HG02870 (cell line): ENCODE measurements around the gene FLCN.
"Not testable (repeated sequence)": the region's sequence is repeated elsewhere in the genome, so short reads cannot be mapped to it uniquely, and the experiment has no call there.

ENCODE experiments used
- ATAC-seq: cut with Tn5 transposase; IDR thresholded peaks from one replicate; pipeline ENCODE4 v1.9.1; 2021; ENCODE audit warnings: mild to moderate bottlenecking, moderate library complexity; ENCODE audit not compliant: unreplicated experiment

The FLCN gene

DNA sequence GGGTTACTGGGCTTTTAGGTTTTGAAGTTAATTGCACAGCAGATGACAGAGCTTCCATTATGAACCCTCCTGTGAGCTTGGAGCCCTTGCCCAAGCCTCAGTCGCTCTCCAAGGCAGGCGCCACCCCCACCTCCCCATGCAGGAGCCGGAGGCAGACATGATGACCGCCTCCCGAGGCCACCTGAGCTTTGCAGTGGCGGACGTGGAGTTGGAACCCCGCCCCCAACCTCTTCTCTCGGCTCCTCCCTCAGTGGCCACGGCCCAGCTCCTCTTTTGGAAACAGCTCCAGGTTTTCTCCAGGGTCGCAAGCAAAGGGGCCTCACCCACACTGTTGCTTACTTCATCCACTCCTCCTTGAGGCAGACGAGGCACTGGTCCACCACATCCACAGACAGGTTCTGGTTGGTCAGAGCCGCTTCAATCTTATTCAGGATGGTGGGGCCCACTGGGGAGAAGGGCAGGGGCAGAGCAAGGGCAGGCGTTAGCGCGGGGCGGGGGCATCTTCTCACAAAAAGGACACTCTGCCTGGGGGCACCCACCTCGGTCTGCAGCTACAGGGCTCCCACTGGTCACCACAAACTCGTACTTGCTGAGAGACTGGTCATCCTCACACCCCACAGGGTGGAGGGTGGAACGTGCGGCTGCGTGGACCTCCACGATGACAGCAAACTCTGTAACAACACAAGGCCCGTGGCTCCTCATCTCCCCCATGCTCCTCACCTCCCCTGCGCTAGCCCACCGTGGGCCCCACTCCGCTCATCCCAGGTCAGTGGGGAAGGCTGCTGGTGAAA lies 22.1 kb downstream of the FLCN start:
- no peak for ATAC-seq

GRCh38 chr17:17213775-17214174 lies 23.2 kb downstream of the FLCN start:
- no peak for ATAC-seq

DNA sequence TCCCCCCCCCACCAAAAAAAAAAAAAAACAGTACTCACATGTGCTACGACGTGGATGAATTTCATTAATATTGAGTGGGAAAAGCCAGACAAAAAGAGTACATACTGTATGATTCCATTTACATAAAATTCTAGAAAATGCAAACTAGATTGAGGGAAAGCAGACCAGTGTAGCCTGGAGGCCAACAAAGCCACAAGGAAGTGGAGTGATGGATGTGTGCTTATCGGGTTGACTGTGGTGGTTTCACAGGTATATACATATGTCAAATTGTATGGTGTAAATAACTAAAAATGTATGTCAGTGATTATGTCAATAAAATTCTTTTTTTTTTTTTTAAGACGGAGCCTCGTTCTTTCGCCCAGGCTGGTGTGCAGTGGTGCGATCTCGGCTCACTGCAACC lies 29.0 kb downstream of the FLCN start:
- ATAC-seq = no peak

DNA sequence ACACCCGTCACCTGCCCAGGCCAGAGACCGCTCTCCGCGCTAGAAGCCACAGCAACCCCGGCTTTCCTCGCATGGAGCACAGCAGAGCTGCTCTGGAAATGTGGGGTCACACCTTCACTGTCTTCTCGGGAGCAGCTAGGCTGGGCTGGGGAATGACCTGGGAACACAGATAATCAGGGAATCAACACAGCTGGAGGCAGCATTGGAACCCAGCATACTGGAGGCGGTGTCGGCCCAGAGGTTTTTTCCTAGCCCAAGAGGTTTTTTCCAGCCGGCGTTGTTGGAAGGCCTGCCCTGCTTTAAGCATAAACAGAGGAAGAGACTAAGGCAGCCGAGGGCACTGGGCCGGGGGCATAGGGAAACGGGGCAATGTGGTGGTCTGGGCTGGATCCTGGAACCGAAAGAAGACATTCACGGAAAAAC lies 30.0 kb downstream of the FLCN start:
- ATAC-seq = no peak

GRCh38 chr17:17206124-17206912 lies 30.6 kb downstream of the FLCN start, which contains the start of gene PLD6:
TSS of gene PLD6 (minus strand) at chr17:17206333. CDS start at chr17:17206286, 47 bp downstream.
- peak; percentile 53 for ATAC-seq

GRCh38 chr17:17205368-17206123 lies 31.4 kb downstream of the FLCN start:
- peak; percentile 46 for ATAC-seq

DNA sequence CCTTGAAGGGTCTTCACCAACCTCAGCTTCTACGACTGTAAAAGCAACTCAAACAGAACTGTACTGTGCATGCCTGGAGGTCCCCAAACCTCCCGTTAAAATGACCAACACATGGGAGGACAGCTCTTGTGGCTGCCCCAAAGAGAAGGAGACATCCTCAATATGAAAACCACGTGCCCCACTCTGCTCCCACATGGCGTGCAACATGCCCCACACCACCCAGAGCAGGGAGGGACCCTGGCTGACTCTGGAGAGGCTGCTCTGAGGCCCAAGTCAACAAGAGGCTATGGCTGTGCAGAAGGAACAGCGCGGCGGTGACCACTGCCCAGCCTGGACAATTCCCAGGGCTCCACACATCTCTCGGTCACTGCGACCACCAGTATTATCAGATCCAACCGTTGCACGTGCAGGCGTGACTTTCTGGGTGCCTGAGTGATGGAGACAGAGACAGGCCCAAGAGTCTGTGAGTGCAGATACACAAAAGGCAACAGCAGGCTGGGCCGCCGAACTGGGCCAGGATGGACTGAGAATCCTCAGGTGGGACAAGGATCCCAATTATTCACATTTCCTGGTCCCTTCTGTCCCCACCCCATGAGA lies 32.2 kb downstream of the FLCN start:
- ATAC-seq = no peak

DNA sequence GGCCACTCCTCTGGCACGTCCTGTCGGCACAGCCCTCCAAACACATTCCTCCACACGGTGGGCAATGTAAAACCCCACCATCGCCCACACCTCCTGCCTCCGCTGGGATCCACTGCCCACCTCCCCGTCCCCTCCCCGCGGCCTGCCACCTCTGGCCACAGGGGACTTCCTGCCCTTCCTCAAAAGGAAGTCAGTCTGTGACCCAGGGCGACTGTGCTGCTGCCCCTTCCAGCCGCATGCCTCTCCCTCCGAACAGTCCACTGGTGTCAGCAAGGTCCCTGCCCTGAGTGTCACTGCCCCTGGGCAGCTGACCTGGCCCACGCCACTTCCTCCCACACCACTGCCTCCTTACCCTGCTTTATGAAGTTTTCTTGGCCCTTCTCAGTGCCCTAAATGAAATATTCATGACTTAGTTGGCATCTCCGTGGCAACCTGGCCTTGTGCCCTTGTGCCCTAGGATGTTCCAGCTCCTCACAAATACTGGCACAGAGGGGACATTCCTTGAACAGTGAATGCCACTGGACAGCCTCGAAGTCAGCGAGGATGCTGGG lies 32.9 kb downstream of the FLCN start:
- no peak for ATAC-seq

GRCh38 chr17:17203173-17203730 lies 33.7 kb downstream of the FLCN start:
- no peak for ATAC-seq

DNA sequence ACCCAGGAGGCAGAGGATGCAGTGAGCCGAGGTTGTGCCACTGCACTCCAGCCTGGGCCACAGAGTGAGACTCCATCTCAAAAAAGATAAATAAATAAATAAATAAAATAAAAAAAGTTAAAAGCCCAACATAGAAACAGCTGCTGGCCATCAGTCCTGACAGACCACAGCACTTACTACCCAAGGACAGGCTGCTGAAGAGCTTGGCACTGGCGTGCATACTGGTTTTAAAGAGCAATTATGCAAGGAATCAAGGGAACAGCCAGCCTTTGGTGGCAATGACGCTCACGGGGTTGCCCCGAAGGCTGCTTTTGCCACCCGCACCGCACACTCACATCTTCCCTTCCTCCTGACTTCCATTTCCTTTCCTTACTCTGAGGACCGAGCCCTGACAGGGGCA lies 35.1 kb downstream of the FLCN start:
- ATAC-seq = no peak

- no peak for ATAC-seq
Observed at GRCh38 chr17:17201271-17201670, 35.7 kb downstream of the FLCN start.

GRCh38 chr17:17200831-17201230 lies 36.1 kb downstream of the FLCN start:
- ATAC-seq = no peak

DNA sequence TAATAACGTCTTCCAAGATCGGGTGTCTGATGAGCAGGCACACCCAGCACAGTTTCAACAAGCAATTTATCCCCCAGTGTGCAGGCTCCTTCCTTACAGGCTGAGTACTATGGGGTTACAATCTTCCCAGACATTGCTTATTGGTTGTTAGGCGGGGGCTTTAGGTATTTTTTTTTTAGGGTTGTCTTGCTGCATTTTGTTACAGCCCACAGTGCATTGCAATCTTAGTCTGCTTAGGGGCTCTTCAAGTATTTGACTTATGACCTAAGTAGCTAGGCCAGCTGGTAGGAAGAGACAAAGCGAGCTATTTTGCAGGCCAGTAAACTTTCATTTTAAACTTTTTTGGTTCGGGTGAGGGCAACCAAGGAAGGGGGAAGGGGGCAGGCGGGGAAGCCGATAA lies 36.7 kb downstream of the FLCN start:
- ATAC-seq = no peak

DNA sequence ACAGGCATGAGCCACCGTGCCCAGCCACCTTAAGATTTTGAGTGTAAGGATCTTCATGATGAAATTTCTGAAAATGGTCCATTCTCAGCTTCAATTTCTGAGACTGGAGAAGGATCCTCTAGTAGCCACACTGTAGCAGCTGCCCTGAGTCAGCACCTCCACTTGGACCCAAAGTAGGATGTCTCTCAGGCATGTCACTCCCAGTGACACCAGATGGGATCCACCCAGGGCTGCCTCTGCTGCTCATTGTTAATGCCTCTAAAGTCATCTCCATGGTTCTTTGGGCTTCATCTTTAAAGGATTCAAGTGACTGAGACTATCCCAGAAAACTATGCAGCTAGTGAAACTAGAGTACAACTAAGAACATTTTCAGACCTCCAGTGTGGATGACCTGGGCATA lies 38.7 kb downstream of the FLCN start:
- no peak for ATAC-seq

GRCh38 chr17:17196776-17197175 lies 40.2 kb downstream of the FLCN start:
- ATAC-seq = no peak

- ATAC-seq = not testable (repeated sequence)
Observed at GRCh38 chr17:17195466-17195865, 41.5 kb downstream of the FLCN start.

GRCh38 chr17:17191961-17192381 lies 45.0 kb downstream of the FLCN start:
- ATAC-seq = no peak

- ATAC-seq = no peak
Observed at GRCh38 chr17:17191346-17191792, 45.6 kb downstream of the FLCN start.

DNA sequence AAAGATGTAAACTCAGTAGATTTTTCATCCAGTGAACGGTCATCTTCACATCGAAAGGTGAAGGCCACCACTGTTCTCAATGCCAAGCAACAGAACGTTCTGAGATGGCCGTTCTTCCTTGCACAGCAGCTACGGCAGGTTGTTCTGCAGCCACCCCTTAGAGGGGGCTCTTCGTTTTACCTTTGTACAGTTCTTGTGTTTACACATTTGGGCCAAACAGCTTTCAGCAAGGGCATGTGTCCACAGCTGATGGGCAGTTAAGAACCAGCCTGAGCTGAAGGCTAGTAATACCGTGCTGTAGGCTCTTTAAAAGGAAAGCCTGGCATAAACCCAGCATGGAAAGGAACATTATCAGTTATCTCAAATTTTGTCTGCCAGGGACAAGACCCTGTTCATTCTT lies 46.8 kb downstream of the FLCN start:
- ATAC-seq = no peak

GRCh38 chr17:17189559-17189958 lies 47.4 kb downstream of the FLCN start:
- no peak for ATAC-seq
